Suprapubic skin (tissue), 3 donors: Measurements from ENCODE around the gene SLIRP.

Experiments used
- EP300 ChIP-seq: sonication (generic); formaldehyde crosslinking; IDR thresholded peaks from one replicate; pipeline ENCODE4 v1.6.1; 2017; ENCODE audit warnings: antibody characterized with exemption
- POLR2A ChIP-seq, 2 donors: fragments of 450-650 bp; IDR thresholded peaks; one replicate each; pipeline ENCODE4 v1.6.1; 2017; ENCODE audit warnings: antibody characterized with exemption in 2 of 2, mild to moderate bottlenecking in 2 of 2, moderate library complexity in 2 of 2
- TF ChIP-seq, protein P1 (sequence below), 2 donors: fragments of 200-600 bp in 1 of 2; fragments of 450-650 bp in 1 of 2; sonication (generic) in 1 of 2; IDR thresholded peaks; one replicate each; pipeline ENCODE4 v1.5.1; 2016 to 2019; ENCODE audit warnings: antibody characterized with exemption in 2 of 2, mild to moderate bottlenecking in 1 of 2, moderate library complexity in 1 of 2

DNA sequence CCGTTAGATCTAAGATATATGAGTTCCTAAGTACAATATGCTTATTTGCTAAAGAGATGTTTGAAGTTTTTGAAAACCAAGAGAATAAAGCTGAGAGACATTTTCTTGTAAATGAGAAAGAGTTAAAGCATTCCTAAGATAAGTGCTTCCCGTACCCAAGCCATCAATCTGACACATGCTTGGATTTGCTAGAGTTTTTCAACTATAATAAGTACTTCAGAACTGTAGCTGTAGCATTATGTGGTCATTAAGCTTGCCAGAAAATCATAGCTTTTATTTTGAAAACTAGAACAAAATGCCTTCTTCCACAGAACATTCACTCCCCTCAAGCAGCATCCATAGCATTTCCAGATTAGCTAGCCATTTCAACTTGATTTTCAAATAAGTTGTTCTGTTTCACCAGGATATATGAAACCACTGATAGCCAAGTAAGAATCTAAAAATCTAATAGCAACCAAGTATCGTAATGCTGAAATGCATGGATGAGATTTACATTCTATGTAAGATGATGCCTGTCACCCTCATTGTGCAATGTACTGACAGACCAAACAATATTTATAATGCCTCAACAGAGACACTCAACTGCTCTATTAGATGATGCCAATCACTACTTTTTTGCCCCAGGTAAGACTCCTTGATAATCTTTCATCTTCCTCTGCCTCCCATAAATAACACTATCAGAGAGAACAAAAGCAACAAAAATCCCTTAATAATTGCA, 45.1 kb downstream of the SLIRP start:
- TF ChIP-seq, protein P1, sequence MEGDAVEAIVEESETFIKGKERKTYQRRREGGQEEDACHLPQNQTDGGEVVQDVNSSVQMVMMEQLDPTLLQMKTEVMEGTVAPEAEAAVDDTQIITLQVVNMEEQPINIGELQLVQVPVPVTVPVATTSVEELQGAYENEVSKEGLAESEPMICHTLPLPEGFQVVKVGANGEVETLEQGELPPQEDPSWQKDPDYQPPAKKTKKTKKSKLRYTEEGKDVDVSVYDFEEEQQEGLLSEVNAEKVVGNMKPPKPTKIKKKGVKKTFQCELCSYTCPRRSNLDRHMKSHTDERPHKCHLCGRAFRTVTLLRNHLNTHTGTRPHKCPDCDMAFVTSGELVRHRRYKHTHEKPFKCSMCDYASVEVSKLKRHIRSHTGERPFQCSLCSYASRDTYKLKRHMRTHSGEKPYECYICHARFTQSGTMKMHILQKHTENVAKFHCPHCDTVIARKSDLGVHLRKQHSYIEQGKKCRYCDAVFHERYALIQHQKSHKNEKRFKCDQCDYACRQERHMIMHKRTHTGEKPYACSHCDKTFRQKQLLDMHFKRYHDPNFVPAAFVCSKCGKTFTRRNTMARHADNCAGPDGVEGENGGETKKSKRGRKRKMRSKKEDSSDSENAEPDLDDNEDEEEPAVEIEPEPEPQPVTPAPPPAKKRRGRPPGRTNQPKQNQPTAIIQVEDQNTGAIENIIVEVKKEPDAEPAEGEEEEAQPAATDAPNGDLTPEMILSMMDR (IDR thresholded peaks at IDR 0.05), result no peak
- TF ChIP-seq POLR2A (IDR thresholded peaks at IDR 0.05) (no peak), EP300 (no peak)
